Ascending aorta (tissue), 2 donors: ENCODE results near the gene PSENEN. TPM values are rescaled to one million over a fixed set of nuclear protein-coding genes. Genes with fewer than 3 reads are reported as not detected.

Experiments
- DNase-seq, 2 donors: peaks; one replicate each; pipeline ENCODE4 v3.0.0-alpha.2; 2019; ENCODE audit warnings: low spot score in 2 of 2
- H3K27ac ChIP-seq, 2 donors: fragments of 200-600 bp; sonication (generic); one replicate each; pipeline ENCODE4 v1.5.1; 2016 to 2017; ENCODE audit warnings: mild to moderate bottlenecking in 1 of 2
- H3K27me3 ChIP-seq: fragments of 200-600 bp; sonication (generic); one replicate; pipeline ENCODE4 v1.5.1; 2017
- H3K36me3 ChIP-seq, 2 donors: fragments of 200-600 bp; sonication (generic); one replicate each; pipeline ENCODE4 v1.5.1; 2016
- H3K4me1 ChIP-seq, 2 donors: fragments of 200-600 bp; sonication (generic); one replicate each; pipeline ENCODE4 v1.5.1; 2016 to 2017; ENCODE audit warnings: mild to moderate bottlenecking in 1 of 2
- H3K4me3 ChIP-seq, 2 donors: fragments of 200-600 bp; sonication (generic); one replicate each; pipeline ENCODE4 v1.5.1; 2016 to 2017; ENCODE audit warnings: mild to moderate bottlenecking in 1 of 2
- H3K9me3 ChIP-seq, 2 donors: fragments of 200-600 bp; sonication (generic); one replicate each; pipeline ENCODE4 v1.5.1; 2016
- CTCF ChIP-seq, 3 experiments: fragments of 200-600 bp in 2 of 3; fragments of 450-650 bp in 1 of 3; sonication (generic) in 2 of 3; IDR thresholded peaks; one replicate each; pipeline ENCODE4 v1.5.1; 2016 to 2019; ENCODE audit warnings: antibody characterized with exemption in 3 of 3, mild to moderate bottlenecking in 1 of 3, moderate library complexity in 1 of 3
- intact Hi-C: fragments of 100-400 bp; cut with DNase I; formaldehyde crosslinking; loops from one replicate; pipeline ENCODE4 v1.15.1; 2023
- total RNA-seq: library from RNA; depleted of rRNA; stranded (reverse); fragments of >200 nt; gene quantifications from one replicate; pipeline ENCODE4 v1.1.0, GENCODE V29; 2016

The PSENEN gene
- total RNA-seq, 1 donor from 2014 or later, result 110 TPM

DNA sequence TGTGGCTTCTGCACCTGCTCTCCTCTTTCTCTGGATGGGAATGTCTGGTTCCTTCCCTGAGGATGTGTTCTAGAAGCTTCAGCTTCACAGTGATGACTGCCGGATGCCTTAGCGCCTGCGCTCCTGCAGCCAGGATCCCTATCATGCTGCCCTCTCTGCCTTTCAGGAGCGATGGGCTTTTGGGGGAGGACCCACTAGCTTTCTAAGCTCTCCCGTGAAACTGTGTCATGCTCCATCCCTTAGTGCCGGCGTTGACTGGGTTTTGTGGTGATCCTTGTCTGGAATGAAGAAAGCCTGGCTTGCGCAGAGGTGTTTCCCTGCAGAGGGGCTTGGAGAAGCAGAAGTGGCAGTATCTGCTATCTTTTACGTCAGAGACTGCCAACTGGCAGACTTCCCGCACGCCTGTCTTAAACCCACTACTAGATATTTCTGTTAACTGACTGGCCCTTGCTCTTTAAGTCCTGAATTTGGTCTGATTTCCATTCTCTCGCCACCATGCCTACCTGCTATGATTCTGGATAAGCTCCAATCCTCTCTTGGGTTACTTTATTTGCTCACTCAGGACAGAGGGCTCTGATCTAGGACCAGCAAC is 31.5 kb upstream of the PSENEN start:
- Histone ChIP-seq H3K27ac (no peak overlapping the region), H3K9me3 (no peaks in the 10 kb centered on the region), H3K4me3 (no peak overlapping the region), H3K27me3 (no peaks in the 10 kb centered on the region), H3K4me1 (peaks cover 6 to 15% of the 10 kb centered on the region in 2 donors), H3K36me3 (no peaks in the 10 kb centered on the region)
- DNase-seq, result no peak
- no peak for TF ChIP-seq CTCF (IDR thresholded peaks at IDR 0.05)
- intact Hi-C loops, result no loop called here

DNA sequence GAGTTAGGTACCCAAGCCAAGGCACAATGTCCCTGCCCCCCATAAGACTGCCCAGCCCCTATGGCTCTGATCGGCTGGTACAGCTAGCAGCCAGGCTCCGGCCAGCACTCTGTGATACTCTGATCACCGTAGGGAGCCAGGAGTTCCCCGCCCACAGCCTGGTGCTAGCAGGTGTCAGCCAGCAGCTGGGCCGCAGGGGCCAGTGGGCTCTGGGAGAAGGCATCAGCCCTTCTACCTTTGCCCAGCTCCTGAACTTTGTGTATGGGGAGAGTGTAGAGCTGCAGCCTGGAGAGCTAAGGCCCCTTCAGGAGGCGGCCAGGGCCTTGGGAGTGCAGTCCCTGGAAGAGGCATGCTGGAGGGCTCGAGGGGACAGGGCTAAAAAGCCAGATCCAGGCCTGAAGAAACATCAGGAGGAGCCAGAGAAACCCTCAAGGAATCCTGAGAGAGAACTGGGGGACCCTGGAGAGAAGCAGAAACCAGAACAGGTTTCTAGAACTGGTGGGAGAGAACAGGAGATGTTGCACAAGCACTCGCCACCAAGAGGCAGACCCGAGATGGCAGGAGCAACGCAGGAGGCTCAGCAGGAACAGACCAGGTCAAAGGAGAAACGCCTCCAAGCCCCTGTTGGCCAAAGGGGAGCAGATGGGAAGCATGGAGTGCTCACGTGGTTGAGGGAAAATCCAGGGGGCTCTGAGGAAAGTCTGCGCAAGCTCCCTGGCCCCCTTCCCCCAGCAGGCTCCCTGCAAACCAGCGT is 30.7 kb upstream of the PSENEN start:
- peaks cover 7 to 19% of the 10 kb centered on the region in 2 donors for H3K4me1 ChIP-seq
- intact Hi-C loops, result no loop called here
- no peak for DNase-seq
- no peaks in the 10 kb centered on the region for H3K9me3 ChIP-seq
- no peaks in the 10 kb centered on the region for H3K27me3 ChIP-seq
- peaks cover 1 to 3% of the 10 kb centered on the region in 2 donors for H3K36me3 ChIP-seq
- no peak for TF ChIP-seq CTCF (IDR thresholded peaks at IDR 0.05)
- no peak overlapping the region for H3K27ac ChIP-seq
- no peak overlapping the region for H3K4me3 ChIP-seq

DNA sequence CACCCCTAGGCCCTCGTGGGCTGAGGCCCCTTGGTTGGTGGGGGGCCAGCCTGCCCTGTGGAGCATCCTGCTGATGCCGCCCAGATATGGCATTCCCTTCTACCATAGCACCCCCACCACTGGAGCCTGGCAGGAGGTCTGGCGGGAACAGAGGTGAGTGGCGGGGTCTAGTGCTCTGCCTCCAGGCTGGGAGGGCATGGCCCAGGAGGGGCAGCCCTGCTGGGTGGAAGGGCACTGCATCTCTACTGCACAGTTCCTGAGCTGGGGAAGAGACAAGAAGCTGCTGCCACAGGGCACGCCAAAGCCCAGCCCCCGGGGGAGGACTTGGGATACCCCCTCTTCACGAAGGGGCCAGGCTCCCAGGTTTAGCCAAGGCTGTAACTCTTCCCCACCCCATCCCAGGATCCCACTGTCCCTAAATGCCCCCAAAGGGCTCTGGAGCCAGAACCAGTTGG is 30.1 kb upstream of the PSENEN start:
- Histone ChIP-seq H3K27ac (peak overlapping the region; percentile 85 to 86), H3K27me3 (no peaks in the 10 kb centered on the region), H3K36me3 (peaks cover 7 to 9% of the 10 kb centered on the region in 2 donors), H3K9me3 (no peaks in the 10 kb centered on the region), H3K4me1 (peaks cover 7 to 19% of the 10 kb centered on the region in 2 donors), H3K4me3 (peak overlapping the region in 1 of 2 donors; percentile 79)
- TF ChIP-seq CTCF (IDR thresholded peaks at IDR 0.05), result no peak
- no peak for DNase-seq
- intact Hi-C loops, result no loop called here

DNA sequence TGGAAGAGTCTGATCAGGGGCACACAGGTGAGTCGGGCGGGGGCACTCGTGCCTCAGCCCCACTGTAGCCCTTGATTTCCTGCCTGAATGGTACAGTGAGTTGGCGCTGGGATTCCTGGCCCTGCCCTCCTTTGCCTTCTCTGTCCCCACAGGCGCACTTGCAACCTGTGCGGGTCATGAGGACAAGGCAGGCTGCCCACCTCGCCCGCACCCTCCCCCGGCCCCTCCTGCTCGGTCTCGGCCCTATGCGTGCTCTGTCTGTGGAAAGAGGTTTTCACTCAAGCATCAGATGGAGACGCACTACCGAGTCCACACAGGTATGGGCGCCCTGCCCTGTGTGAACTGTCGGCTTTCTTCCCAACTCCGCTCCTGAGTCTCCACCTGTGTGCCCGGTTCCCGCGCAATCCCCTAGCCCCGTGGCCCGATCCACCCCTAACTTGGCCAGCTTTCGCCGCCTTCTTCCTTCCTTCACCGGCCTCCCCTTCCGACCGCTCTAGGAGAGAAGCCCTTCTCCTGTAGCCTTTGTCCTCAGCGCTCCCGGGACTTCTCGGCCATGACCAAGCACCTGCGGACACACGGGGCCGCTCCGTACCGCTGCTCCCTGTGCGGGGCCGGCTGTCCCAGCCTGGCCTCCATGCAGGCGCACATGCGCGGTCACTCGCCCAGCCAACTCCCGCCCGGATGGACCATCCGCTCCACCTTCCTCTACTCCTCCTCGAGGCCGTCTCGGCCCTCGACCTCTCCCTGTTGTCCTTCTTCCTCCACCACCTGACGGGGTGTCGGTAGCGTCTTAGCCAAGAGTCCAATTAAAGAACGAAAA is 29.3 kb upstream of the PSENEN start:
- Histone ChIP-seq H3K27me3 (no peaks in the 10 kb centered on the region), H3K4me3 (peak overlapping the region; percentile 79 to 95), H3K36me3 (peaks cover 14 to 17% of the 10 kb centered on the region in 2 donors), H3K4me1 (peaks cover 7 to 19% of the 10 kb centered on the region in 2 donors), H3K9me3 (no peaks in the 10 kb centered on the region), H3K27ac (peak overlapping the region; percentile 85 to 86)
- TF ChIP-seq CTCF (IDR thresholded peaks at IDR 0.05), result no peak
- peak in 1 of 2 donors; percentile 63 for DNase-seq
- intact Hi-C loops, result loop anchor here (1.0 to 2.0 kb wide), 3 partner anchors 23 to 59 kb away; partner anchors contain the start of genes ARHGAP33, PSENEN and U2AF1L4
